Measurements from ENCODE around the gene PLA2G4B.

- TF ChIP-seq CTCF (IDR thresholded peaks at IDR 0.05) (no peak), EZH2 (IDR thresholded peaks at IDR 0.05; ENCODE audit: borderline replicate concordance, insufficient read depth, low read depth, low read length, poor library complexity, severe bottlenecking) (no peak)
Observed at GRCh38 chr15:41805711-41806110, 32.9 kb upstream of the PLA2G4B start.
